ENCODE measurements around the gene ETV3L.

- TF ChIP-seq CTCF (IDR thresholded peaks at IDR 0.05) (no peak), POLR2A (IDR thresholded peaks at IDR 0.05) (no peak)
These were observed 12.0 kb upstream of the ETV3L start for GRCh38 chr1:157111396-157112165.

Data from heart left ventricle (tissue), 13 donors.